H9 (cell line): ENCODE data around the gene TRHDE. TPM values are rescaled to one million over a fixed set of nuclear protein-coding genes. Genes with fewer than 3 reads are reported as not detected.

Source experiments
- DNase-seq: peaks from one replicate; pipeline ENCODE4 v3.0.0-alpha.2; 2017
- H2AFZ ChIP-seq: one replicate; pipeline ENCODE4 v1.6.1; 2013; ENCODE audit warnings: mild to moderate bottlenecking, low read length, control low read depth, moderate library complexity
- H2AK5ac ChIP-seq: 2 replicates; pipeline ENCODE4 v1.6.1; 2013; ENCODE audit warnings: low read length, control low read depth, mixed read lengths; ENCODE audit not compliant: insufficient read length
- H2BK120ac ChIP-seq: one replicate; pipeline ENCODE4 v1.6.1; 2013; ENCODE audit warnings: low read depth, mild to moderate bottlenecking, low read length, control low read depth, inconsistent platforms; ENCODE audit not compliant: poor library complexity, severe bottlenecking
- H2BK12ac ChIP-seq: 2 replicates; pipeline ENCODE4 v1.6.1; 2013; ENCODE audit warnings: low read length, control low read depth, mixed read lengths, low read depth; ENCODE audit not compliant: insufficient read length
- H2BK15ac ChIP-seq: 2 replicates; pipeline ENCODE4 v1.6.1; 2013; ENCODE audit warnings: low read depth, low read length, control low read depth
- H2BK20ac ChIP-seq: one replicate; pipeline ENCODE4 v1.6.1; 2013; ENCODE audit warnings: low read depth, mild to moderate bottlenecking, low read length, control low read depth, inconsistent platforms; ENCODE audit not compliant: poor library complexity, severe bottlenecking
- H2BK5ac ChIP-seq: 2 replicates; pipeline ENCODE4 v1.6.1; 2013; ENCODE audit warnings: low read length, control low read depth, mixed read lengths; ENCODE audit not compliant: insufficient read length
- H3K14ac ChIP-seq: 2 replicates; pipeline ENCODE4 v1.6.1; 2013; ENCODE audit warnings: low read length, control low read depth; ENCODE audit not compliant: insufficient read depth
- H3K18ac ChIP-seq: 2 replicates; pipeline ENCODE4 v1.6.1; 2013; ENCODE audit warnings: low read depth, mild to moderate bottlenecking, mixed read lengths, low read length, control low read depth; ENCODE audit not compliant: insufficient read length
- H3K23ac ChIP-seq: 2 replicates; pipeline ENCODE4 v1.6.1; 2013; ENCODE audit warnings: low read length, control low read depth, mixed read lengths, low read depth; ENCODE audit not compliant: insufficient read length
- H3K23me2 ChIP-seq: 2 replicates; pipeline ENCODE4 v1.6.1; 2013; ENCODE audit warnings: low read depth, mild to moderate bottlenecking, mixed read lengths, low read length, control low read depth; ENCODE audit not compliant: insufficient read length, poor library complexity, severe bottlenecking
- H3K27ac ChIP-seq: 2 replicates; pipeline ENCODE4 v1.5.1; 2013; ENCODE audit warnings: low read length, control low read depth, mixed read lengths, low read depth; ENCODE audit not compliant: insufficient read length
- H3K27me3 ChIP-seq: 2 replicates; pipeline ENCODE4 v1.6.1; 2013; ENCODE audit warnings: low read length, control low read depth, inconsistent platforms; ENCODE audit not compliant: insufficient read depth
- H3K4ac ChIP-seq: 2 replicates; pipeline ENCODE4 v1.6.1; 2013; ENCODE audit warnings: low read depth, mild to moderate bottlenecking, control low read depth, inconsistent platforms, low read length, moderate library complexity
- H3K4me1 ChIP-seq: 2 replicates; pipeline ENCODE4 v1.6.1; 2013; ENCODE audit warnings: low read length, control low read depth, inconsistent platforms; ENCODE audit not compliant: insufficient read depth
- H3K4me2 ChIP-seq: 2 replicates; pipeline ENCODE4 v1.6.1; 2013; ENCODE audit warnings: low read length, control low read depth, mixed read lengths; ENCODE audit not compliant: insufficient read length, insufficient read depth
- H3K56ac ChIP-seq: 2 replicates; pipeline ENCODE4 v1.6.1; 2013; ENCODE audit warnings: low read depth, mild to moderate bottlenecking, mixed read lengths, low read length, control low read depth; ENCODE audit not compliant: insufficient read length
- H3K79me1 ChIP-seq: 2 replicates; pipeline ENCODE4 v1.6.1; 2013; ENCODE audit warnings: low read depth, mild to moderate bottlenecking, moderate library complexity, low read length, control low read depth, inconsistent platforms; ENCODE audit not compliant: insufficient read depth, poor library complexity, severe bottlenecking
- H3K79me2 ChIP-seq: 2 replicates; pipeline ENCODE4 v1.6.1; 2013; ENCODE audit warnings: low read length, control low read depth, inconsistent platforms; ENCODE audit not compliant: insufficient read depth
- H3K9ac ChIP-seq: 2 replicates; pipeline ENCODE4 v1.6.1; 2013; ENCODE audit warnings: low read length, control low read depth, mixed read lengths; ENCODE audit not compliant: insufficient read length; ENCODE audit errors: extremely low read depth
- H3K9me3 ChIP-seq: one replicate; pipeline ENCODE4 v1.6.1; 2013; ENCODE audit warnings: low read depth, low read length, inconsistent platforms; ENCODE audit not compliant: control insufficient read depth
- H3T11ph ChIP-seq: one replicate; pipeline ENCODE4 v1.6.1; 2013; ENCODE audit warnings: mild to moderate bottlenecking, low read length, control low read depth, inconsistent platforms
- H4K20me1 ChIP-seq: one replicate; pipeline ENCODE4 v1.6.1; 2013; ENCODE audit not compliant: control insufficient read depth, insufficient read length, insufficient read depth
- H4K5ac ChIP-seq: 2 replicates; pipeline ENCODE4 v1.6.1; 2013; ENCODE audit warnings: low read depth, mild to moderate bottlenecking, mixed read lengths, low read length, control low read depth; ENCODE audit not compliant: insufficient read length
- H4K8ac ChIP-seq: replicated peaks from 2 replicates; pipeline ENCODE4 v1.6.1; 2013; ENCODE audit warnings: low read length, control low read depth, mixed read lengths, low read depth; ENCODE audit not compliant: insufficient read length
- H4K91ac ChIP-seq: 2 replicates; pipeline ENCODE4 v1.6.1; 2013; ENCODE audit warnings: low read depth, mild to moderate bottlenecking, moderate library complexity, mixed read lengths, low read length, control low read depth; ENCODE audit not compliant: insufficient read length
- H3K27ac Mint-ChIP-seq, 3 experiments: 2 replicates in 2 of 3; 3 replicates in 1 of 3; pipeline ENCODE4 v1.8.0; 2020 to 2021; ENCODE audit warnings: mixed read lengths in 3 of 3, mild to moderate bottlenecking in 1 of 3, moderate library complexity in 1 of 3
- H3K27me3 Mint-ChIP-seq: 2 replicates; pipeline ENCODE4 v1.8.0; 2021; ENCODE audit warnings: low read depth, mild to moderate bottlenecking, moderate library complexity, mixed read lengths
- H3K36me3 Mint-ChIP-seq, 3 experiments: 2 replicates in 2 of 3; 3 replicates in 1 of 3; pipeline ENCODE4 v1.8.0; 2020 to 2021; ENCODE audit warnings: low read depth in 3 of 3, mixed read lengths in 3 of 3; ENCODE audit not compliant: insufficient read depth in 1 of 3
- H3K4me1 Mint-ChIP-seq, 2 experiments: 2 replicates each; pipeline ENCODE4 v1.8.0; 2020; ENCODE audit warnings: mixed read lengths in 2 of 2
- H3K4me3 Mint-ChIP-seq, 2 experiments: 2 replicates in 1 of 2; 3 replicates in 1 of 2; pipeline ENCODE4 v1.8.0; 2020 to 2021; ENCODE audit warnings: mild to moderate bottlenecking in 2 of 2, mixed read lengths in 2 of 2, moderate library complexity in 1 of 2
- H3K9me3 Mint-ChIP-seq, 2 experiments: 2 replicates in 1 of 2; 3 replicates in 1 of 2; pipeline ENCODE4 v1.8.0; 2020; ENCODE audit warnings: mild to moderate bottlenecking in 2 of 2, mixed read lengths in 2 of 2, moderate library complexity in 1 of 2
- total RNA-seq: library from RNA; stranded (reverse); gene quantifications from 2 replicates; pipeline ENCODE4 v1.2.1, GENCODE V29; 2021
- TF ChIP-seq, protein P1 (sequence below): fragments of 200-600 bp; sonication (generic); conservative IDR thresholded peaks from 3 replicates; pipeline ENCODE4 v1.8.0; 2021; ENCODE audit warnings: antibody characterized with exemption, mild to moderate bottlenecking

The TRHDE gene
- total RNA-seq, 1 experiment from 2014 or later, result 1.0 TPM

DNA sequence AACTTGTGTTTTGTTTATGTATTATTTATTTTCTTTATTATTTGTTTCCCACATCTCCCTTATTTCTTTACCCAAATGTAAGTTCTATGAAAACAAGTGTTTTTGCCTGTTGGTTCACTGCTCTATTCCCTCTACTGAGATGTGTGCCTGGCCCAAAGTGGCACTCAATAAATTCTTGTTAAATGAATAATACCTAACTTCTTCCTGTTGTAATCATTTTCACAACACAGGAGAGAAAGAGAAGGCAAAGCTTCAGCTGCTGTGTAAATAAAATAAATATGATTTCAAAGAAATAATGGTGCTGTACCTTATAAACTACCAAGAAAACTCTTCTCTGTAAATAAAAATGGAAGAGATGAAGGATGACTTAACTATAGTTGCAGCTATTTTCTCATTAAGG lies 116.2 kb downstream of the TRHDE start:
- Histone ChIP-seq H3K4me1 (peaks cover 4% of the 10 kb centered on the region; the same call in 1 of the 2 replicates), H3T11ph (no peak overlapping the region), H2BK5ac (no peak overlapping the region), H4K91ac (no peak overlapping the region), H4K20me1 (no peaks in the 10 kb centered on the region), H4K5ac (no peak overlapping the region), H3K14ac (no peak overlapping the region), H2AK5ac (no peak overlapping the region), H2BK20ac (no peak overlapping the region), H4K8ac (no peak overlapping the region), H3K18ac (no peak overlapping the region), H2AFZ (no peak overlapping the region), H3K9me3 (no peaks in the 10 kb centered on the region), H3K79me2 (no peaks in the 10 kb centered on the region), H3K23me2 (no peaks in the 10 kb centered on the region), H3K23ac (no peak overlapping the region), H3K27me3 (no peaks in the 10 kb centered on the region), H2BK120ac (no peak overlapping the region), H2BK12ac (no peak overlapping the region), H3K4ac (no peak overlapping the region), H3K9ac (no peak overlapping the region), H3K4me2 (no peak overlapping the region), H3K79me1 (no peaks in the 10 kb centered on the region), H2BK15ac (no peak overlapping the region), H3K27ac (no peak overlapping the region), H3K56ac (no peak overlapping the region)
- Mint-ChIP-seq H3K27ac (no peak overlapping the region), H3K4me3 (no peak overlapping the region), H3K27me3 (no peaks in the 10 kb centered on the region), H3K9me3 (peaks cover 0 to 4% of the 10 kb centered on the region in 2 experiments; a peak in 2 of 5 replicates), H3K4me1 (peaks cover 20% of the 10 kb centered on the region in 2 experiments), H3K36me3 (peaks cover 0 to 2% (median 0%) of the 10 kb centered on the region in 3 experiments; a peak in 2 of 7 replicates)
- TF ChIP-seq, protein P1, sequence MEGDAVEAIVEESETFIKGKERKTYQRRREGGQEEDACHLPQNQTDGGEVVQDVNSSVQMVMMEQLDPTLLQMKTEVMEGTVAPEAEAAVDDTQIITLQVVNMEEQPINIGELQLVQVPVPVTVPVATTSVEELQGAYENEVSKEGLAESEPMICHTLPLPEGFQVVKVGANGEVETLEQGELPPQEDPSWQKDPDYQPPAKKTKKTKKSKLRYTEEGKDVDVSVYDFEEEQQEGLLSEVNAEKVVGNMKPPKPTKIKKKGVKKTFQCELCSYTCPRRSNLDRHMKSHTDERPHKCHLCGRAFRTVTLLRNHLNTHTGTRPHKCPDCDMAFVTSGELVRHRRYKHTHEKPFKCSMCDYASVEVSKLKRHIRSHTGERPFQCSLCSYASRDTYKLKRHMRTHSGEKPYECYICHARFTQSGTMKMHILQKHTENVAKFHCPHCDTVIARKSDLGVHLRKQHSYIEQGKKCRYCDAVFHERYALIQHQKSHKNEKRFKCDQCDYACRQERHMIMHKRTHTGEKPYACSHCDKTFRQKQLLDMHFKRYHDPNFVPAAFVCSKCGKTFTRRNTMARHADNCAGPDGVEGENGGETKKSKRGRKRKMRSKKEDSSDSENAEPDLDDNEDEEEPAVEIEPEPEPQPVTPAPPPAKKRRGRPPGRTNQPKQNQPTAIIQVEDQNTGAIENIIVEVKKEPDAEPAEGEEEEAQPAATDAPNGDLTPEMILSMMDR, result no peak
- no peak for DNase-seq
